NCI-H345 (cell line): ENCODE results near the gene TTC4.

Experiments
- DNase-seq: peaks from one replicate; lab custom pipeline; 2025; lab: John Stamatoyannopoulos, UW

Gene TTC4, protein sequence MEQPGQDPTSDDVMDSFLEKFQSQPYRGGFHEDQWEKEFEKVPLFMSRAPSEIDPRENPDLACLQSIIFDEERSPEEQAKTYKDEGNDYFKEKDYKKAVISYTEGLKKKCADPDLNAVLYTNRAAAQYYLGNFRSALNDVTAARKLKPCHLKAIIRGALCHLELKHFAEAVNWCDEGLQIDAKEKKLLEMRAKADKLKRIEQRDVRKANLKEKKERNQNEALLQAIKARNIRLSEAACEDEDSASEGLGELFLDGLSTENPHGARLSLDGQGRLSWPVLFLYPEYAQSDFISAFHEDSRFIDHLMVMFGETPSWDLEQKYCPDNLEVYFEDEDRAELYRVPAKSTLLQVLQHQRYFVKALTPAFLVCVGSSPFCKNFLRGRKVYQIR

DNA sequence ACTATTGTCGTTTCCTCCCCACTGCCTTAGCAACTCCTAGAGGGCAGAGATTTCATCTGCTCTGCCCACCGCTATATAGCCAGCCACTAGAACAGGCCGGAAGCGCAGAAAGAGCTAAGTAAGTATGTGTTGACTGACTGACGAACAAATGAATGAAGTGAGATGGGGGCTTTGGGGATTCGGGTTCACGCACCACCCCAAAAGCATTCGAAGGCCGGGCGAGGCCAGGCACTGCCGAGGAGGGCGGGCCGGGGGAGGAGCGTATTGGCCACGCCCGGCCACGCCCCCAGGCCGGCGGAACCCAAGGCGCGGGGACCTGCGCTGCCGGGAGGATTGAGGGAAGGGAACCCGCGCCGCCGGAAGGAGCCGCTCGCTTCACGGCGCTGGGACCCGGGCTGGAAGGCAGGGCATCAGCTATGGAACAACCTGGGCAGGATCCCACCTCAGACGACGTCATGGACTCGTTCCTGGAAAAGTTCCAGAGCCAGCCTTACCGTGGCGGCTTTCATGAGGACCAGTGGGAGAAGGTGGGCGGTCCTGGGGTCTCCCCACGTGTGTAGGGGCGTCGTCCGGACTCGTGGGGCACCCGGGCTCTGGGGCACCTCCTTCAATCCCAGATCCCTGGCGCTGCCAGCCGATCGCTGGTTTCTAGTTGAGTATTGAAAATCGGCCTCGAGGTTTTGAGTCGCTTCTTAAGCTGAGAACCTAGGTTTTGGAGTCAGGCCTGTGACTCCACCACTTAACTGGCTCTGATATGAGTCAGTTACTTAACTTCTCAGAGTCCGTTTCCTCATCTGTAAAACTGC is at the start of gene TTC4:
Gene TTC4 (plus strand): TSS at position 369 of the 806 bp plus-strand sequence. CDS start 48 bp downstream, at position 417.
- peak; percentile 89 for DNase-seq

GRCh38 chr1:54666333-54666732 is 49.3 kb upstream of the TTC4 start:
- no peak for DNase-seq

GRCh38 chr1:54667797-54668196 is 47.9 kb upstream of the TTC4 start:
- DNase-seq = no peak

GRCh38 chr1:54668567-54668966 is 47.1 kb upstream of the TTC4 start:
- no peak for DNase-seq

- DNase-seq = peak; percentile 29
Observed at GRCh38 chr1:54671985-54672608, 43.6 kb upstream of the TTC4 start.

DNA sequence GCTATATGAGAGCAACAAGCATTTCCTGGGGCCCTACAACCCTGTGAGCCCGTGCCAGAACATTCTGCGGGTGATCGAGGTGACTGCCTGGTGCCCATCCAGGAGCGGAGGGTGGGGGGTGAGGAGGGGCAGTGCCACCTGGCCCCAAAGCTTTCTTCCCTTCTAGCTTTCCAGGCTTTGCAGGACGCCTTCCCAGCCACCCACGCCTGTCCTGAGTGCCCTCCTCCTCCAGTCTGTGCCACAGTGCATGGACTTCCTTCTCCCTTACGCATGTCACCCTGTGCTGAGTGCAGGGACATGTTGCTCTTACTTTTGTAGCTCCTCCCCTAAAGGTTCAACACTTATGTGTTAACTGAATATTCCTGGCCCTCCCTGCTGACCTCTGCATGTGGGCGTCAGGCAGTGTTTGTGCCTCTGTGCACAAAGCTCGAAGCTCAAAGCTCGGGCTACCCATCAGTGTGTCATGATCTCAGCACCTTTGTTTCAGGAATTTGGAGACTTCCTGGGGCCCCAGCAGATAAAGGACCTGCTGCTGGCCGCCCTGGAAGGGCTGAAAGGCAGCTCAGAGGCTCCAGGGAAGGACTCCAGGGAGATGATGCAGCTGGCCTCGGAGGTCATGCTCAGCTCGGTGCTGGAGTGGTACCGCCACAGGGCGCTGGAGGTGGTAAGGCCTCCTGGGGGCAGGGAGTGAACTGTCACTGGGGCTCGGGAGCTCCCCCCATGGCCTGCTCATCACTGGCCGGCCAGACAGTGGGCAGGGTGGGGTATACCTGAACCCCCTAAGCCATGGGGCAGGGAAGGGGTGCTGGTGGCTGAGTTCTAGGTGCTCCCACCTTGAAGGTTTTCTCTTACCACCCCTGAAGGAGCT is 36.7 kb upstream of the TTC4 start:
- no peak for DNase-seq

DNA sequence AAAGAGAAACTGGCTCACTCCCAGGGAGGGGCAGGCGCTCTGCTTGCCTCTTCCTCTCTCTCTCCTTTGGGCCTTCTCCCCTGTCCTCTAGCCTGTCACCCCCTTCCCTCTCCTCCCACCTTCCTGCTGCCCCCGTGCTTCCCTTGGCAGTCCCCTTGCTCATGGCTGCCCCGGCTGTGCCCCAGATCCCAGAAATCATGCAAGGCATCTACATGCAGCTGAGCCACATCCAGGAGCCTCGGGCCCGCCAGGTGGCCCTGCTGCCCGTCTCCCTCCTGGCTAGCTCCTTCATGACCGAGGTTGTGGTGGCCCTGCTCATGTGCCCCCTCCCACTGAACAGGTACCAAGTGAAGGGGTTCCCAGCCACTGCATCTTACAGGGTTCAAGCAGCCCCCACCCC is 36.0 kb upstream of the TTC4 start:
- DNase-seq = no peak

DNA sequence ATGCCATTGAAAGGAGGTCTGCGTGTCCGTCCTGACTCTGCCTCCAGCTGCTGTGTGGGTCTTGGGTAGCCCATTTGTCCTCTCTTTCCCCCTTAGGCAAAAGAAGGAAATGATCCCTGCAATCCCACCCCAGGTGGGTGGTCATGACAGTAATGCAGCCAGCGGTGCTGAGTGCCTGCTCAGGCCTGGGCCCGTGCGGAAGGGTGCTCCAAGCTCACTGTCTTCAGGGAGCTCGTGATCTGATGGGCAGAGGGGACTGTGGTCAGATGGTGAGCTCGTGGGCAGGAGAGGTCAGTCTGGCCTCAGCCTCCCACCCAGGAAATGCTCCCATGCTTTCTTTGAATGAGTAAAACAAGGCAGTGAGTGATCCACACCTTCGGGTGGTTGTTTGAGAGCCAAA is 35.3 kb upstream of the TTC4 start:
- DNase-seq = no peak

DNA sequence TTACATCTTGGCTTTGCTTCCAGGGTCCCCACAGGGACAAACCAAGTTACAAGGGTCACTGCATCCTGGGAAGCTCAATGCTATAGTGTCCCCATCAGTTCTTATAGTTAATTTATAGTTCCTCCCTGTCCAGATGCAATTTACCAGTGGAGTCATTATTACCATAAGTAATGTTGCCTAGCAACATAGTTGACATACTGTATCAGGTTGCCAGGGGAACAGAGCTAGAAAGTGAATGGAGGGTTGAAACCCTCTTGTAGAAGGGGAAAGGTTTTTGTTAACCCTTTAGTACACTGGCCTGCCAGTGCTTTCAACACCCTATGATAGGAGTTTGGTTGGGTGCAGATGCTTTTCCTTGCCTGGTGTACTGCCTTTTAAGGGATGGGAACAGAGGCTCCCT is 34.3 kb upstream of the TTC4 start:
- DNase-seq = peak; percentile 18

GRCh38 chr1:54683453-54683852 is 32.2 kb upstream of the TTC4 start:
- DNase-seq = no peak

- no peak for DNase-seq
Observed at GRCh38 chr1:54685335-54685905, 30.2 kb upstream of the TTC4 start.

- no peak for DNase-seq
Observed at GRCh38 chr1:54686155-54686554, 29.5 kb upstream of the TTC4 start.

DNA sequence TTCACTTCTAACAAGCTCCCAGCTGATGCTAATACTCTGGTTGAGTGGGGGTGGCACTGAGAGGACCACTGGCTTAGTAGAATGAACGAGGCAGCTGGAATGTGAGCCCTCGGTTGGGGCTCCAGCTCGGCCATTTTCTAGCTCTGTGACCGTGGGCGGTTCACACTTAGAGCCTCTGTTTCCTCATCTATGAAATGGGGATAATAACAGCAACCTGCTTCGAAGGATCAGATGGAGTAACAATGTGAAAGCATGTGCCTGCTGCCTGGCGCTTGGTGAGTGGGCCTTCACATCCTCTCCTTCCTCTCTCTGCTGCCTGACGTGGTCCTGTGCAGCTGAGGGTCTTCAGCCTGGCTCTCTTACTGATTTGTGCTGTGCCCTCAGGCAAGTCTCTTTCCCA is 20.9 kb upstream of the TTC4 start:
- no peak for DNase-seq

GRCh38 chr1:54695221-54695620 is 20.4 kb upstream of the TTC4 start:
- DNase-seq = no peak

- DNase-seq = no peak
Observed at GRCh38 chr1:54695764-54696163, 19.9 kb upstream of the TTC4 start.

GRCh38 chr1:54696262-54696661 is 19.4 kb upstream of the TTC4 start:
- no peak for DNase-seq

- no peak for DNase-seq
Observed at GRCh38 chr1:54697896-54698295, 17.8 kb upstream of the TTC4 start.

GRCh38 chr1:54698346-54698745 is 17.3 kb upstream of the TTC4 start:
- no peak for DNase-seq

DNA sequence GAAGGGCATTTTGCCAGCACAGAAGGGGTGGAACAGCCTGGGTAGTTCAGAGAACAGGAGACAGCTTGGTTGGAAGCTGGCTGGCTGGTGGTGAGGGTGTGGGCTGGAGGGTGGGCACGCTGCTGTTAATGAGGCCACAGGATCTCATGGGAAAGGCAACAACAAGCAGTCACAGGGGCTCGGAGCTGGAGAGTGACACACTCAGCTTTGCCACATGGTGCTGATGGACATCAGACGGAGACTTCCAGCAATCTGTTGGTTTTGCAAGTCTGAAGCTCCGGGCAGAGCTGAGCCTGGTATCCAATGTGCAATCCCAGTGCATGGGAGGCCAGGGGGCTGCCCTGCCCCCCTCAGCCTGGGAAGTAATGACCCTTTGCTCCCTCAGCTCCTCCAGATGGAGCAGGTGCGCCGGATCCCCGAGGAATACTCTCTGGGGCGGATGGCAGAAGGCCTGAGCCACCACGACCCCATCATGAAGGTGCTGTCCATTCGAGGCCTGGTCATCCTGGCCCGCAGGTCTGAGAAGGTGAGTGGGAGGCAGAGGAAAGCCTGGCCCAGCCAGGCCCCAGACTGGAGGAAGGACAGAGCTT is 15.6 kb upstream of the TTC4 start:
- no peak for DNase-seq

DNA sequence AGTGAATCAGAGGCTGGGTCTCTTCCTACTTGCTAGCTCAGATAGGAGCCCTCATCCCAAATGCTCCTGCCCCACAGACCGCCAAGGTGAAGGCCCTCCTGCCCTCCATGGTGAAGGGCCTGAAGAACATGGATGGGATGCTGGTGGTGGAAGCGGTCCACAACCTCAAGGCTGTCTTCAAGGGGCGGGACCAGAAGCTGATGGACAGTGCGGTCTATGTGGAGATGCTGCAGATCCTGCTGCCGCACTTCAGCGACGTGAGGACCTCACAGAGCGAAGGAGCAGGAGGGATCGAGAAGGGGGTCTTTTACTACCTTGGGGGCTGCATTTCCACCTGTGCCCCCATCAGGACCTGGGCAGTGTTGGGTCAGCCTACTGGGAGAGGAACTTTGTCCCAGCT is 14.6 kb upstream of the TTC4 start:
- DNase-seq = no peak

- no peak for DNase-seq
Observed at GRCh38 chr1:54701996-54702395, 13.7 kb upstream of the TTC4 start.
